Panc1 (cell line): Measurements from ENCODE around the gene SSBP2. TPM values are rescaled to one million over a fixed set of nuclear protein-coding genes. Genes with fewer than 3 reads are reported as not detected.

Source experiments
- ATAC-seq: fragments of 200-7000 bp; cut with Tn5 transposase; 2 replicates; pipeline ENCODE4 v1.9.1; 2020; ENCODE audit warnings: mild to moderate bottlenecking, moderate library complexity
- BruUV-seq: library from RNA; stranded (reverse); fragments of 400-500 nt; replicated peaks from 2 replicates; lab custom pipeline; 2021; lab: Mats Ljungman, UMichigan
- CTCF ChIA-PET: fragments of 300-600 bp; sonication (Branson Sonifier 250); formaldehyde crosslinking; loops from one replicate; lab custom pipeline; 2022; ENCODE audit warnings: antibody characterized with exemption; lab: Charles Lee
- POLR2A ChIA-PET: fragments of 300-600 bp; sonication (Branson Sonifier 250); formaldehyde crosslinking; loops from one replicate; lab custom pipeline; 2022; ENCODE audit warnings: antibody characterized with exemption; lab: Charles Lee
- DNase-seq: peaks from one replicate; pipeline ENCODE4 v3.0.0-alpha.2; 2010; ENCODE audit warnings: low read depth, low spot score
- H3K27ac ChIP-seq: 2 replicates; pipeline ENCODE4 v1.5.1; 2011; ENCODE audit warnings: mild to moderate bottlenecking, low read length, inconsistent platforms
- H3K27me3 ChIP-seq: fragments of 200-500 bp; sonication (Bioruptor generic); 2 replicates; pipeline ENCODE4 v1.6.0; 2014; ENCODE audit warnings: low read length, inconsistent platforms; ENCODE audit not compliant: control insufficient read depth, insufficient read depth
- H3K36me3 ChIP-seq: fragments of 200-500 bp; sonication (Bioruptor generic); 2 replicates; pipeline ENCODE4 v1.5.1; 2014; ENCODE audit warnings: inconsistent platforms, mild to moderate bottlenecking, low read length, moderate library complexity; ENCODE audit not compliant: control insufficient read depth, insufficient read depth
- H3K4me1 ChIP-seq: 2 replicates; pipeline ENCODE4 v1.5.1; 2011; ENCODE audit warnings: inconsistent platforms, mild to moderate bottlenecking, low read length, moderate library complexity; ENCODE audit not compliant: control insufficient read depth, insufficient read depth
- H3K4me3 ChIP-seq, 2 experiments: 2 replicates each; pipeline ENCODE4 v1.5.1; 2011 to 2012; ENCODE audit warnings: low read depth in 2 of 2, low read length in 2 of 2, mild to moderate bottlenecking in 2 of 2, inconsistent platforms in 1 of 2, moderate library complexity in 1 of 2
- H3K9me3 ChIP-seq: fragments of 200-500 bp; sonication (Bioruptor generic); 2 replicates; pipeline ENCODE4 v1.5.1; 2014; ENCODE audit warnings: low read depth, mild to moderate bottlenecking, inconsistent platforms, low read length, moderate library complexity; ENCODE audit not compliant: control insufficient read depth, insufficient read depth
- CTCF ChIP-seq: fragments of 450-650 bp; IDR thresholded peaks from 2 replicates; pipeline ENCODE4 v1.5.1; 2017; ENCODE audit warnings: mild to moderate bottlenecking
- POLR2AphosphoS5 ChIP-seq: IDR thresholded peaks from 2 replicates; pipeline ENCODE4 v1.6.1; 2012; ENCODE audit warnings: mild to moderate bottlenecking, low read depth, low read length, moderate library complexity
- SIN3A ChIP-seq: IDR thresholded peaks from 2 replicates; pipeline ENCODE4 v1.6.1; 2012; ENCODE audit warnings: low read depth, mild to moderate bottlenecking, low read length, moderate library complexity, borderline replicate concordance; ENCODE audit not compliant: insufficient read depth
- TCF7L2 ChIP-seq: IDR thresholded peaks from 2 replicates; pipeline ENCODE4 v1.6.1; 2011; ENCODE audit warnings: mild to moderate bottlenecking, low read depth, low read length, inconsistent platforms
- in situ Hi-C: cut with HindIII; loops from 2 replicates; pipeline ENCODE4 v1.10.0; 2016; ENCODE audit warnings: low sequenced_read_pairs, low pct_unique_long_range_greater_than_20kb
- intact Hi-C: fragments of 100-400 bp; cut with micrococcal nuclease; formaldehyde crosslinking; loops from one replicate; pipeline ENCODE4 v1.10.0; 2022; ENCODE audit not compliant: unreplicated experiment
- total RNA-seq: library from RNA; stranded (reverse); gene quantifications from one replicate; pipeline ENCODE4 v1.2.1, GENCODE V29; 2021; ENCODE audit not compliant: unreplicated experiment
- TF ChIP-seq, protein P1 (sequence below), 2 experiments: IDR thresholded peaks; 2 replicates each; pipeline ENCODE4 v1.6.1; 2011 to 2012; ENCODE audit warnings: low read depth in 2 of 2, control low read depth in 1 of 2, low read length in 1 of 2, mild to moderate bottlenecking in 1 of 2, moderate library complexity in 1 of 2; ENCODE audit not compliant: insufficient read depth in 1 of 2

The SSBP2 gene
- total RNA-seq, 1 experiment from 2014 or later = 16.3 TPM

DNA sequence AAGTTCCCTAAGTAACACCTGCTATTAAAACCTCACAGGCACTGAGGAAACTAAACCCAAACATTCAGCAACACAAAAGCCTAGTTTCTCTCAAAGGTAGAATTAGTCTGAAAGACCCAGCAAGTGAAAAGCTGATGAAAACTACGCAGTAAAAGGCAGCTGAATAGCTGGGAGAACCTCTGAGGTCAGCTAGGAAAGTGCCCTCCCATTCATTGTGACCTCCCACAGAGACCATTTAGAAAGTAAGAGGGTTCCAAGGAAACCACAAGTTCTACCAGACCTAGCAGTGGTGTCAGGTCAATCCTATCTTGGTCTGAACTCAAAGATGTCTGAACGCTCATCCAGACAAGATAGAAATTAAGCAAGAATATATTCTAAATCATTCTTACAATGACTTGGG lies 144.7 kb downstream of the SSBP2 start:
- ChIA-PET CTCF (no interaction called here), POLR2A (no interaction called here)
- Histone ChIP-seq H3K4me1 (no peaks in the 10 kb centered on the region), H3K4me3 (no peak overlapping the region), H3K27ac (no peak overlapping the region), H3K27me3 (no peaks in the 10 kb centered on the region), H3K9me3 (peaks cover 15% of the 10 kb centered on the region), H3K36me3 (no peaks in the 10 kb centered on the region; the same call in 1 of the 2 replicates)
- DNase-seq = no peak
- in situ Hi-C loops (no loop called here), intact Hi-C loops (no loop called here)
- TF ChIP-seq TCF7L2 = no peak
- TF ChIP-seq, protein P1, sequence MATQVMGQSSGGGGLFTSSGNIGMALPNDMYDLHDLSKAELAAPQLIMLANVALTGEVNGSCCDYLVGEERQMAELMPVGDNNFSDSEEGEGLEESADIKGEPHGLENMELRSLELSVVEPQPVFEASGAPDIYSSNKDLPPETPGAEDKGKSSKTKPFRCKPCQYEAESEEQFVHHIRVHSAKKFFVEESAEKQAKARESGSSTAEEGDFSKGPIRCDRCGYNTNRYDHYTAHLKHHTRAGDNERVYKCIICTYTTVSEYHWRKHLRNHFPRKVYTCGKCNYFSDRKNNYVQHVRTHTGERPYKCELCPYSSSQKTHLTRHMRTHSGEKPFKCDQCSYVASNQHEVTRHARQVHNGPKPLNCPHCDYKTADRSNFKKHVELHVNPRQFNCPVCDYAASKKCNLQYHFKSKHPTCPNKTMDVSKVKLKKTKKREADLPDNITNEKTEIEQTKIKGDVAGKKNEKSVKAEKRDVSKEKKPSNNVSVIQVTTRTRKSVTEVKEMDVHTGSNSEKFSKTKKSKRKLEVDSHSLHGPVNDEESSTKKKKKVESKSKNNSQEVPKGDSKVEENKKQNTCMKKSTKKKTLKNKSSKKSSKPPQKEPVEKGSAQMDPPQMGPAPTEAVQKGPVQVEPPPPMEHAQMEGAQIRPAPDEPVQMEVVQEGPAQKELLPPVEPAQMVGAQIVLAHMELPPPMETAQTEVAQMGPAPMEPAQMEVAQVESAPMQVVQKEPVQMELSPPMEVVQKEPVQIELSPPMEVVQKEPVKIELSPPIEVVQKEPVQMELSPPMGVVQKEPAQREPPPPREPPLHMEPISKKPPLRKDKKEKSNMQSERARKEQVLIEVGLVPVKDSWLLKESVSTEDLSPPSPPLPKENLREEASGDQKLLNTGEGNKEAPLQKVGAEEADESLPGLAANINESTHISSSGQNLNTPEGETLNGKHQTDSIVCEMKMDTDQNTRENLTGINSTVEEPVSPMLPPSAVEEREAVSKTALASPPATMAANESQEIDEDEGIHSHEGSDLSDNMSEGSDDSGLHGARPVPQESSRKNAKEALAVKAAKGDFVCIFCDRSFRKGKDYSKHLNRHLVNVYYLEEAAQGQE (IDR thresholded peaks at IDR 0.05; ENCODE audit: insufficient read depth in 1 of 2, low read depth in 2 of 2, low read length in 1 of 2) = no peak
- TF ChIP-seq POLR2AphosphoS5 = no peak
- no peak for TF ChIP-seq CTCF
- TF ChIP-seq SIN3A = no peak
- no peak for ATAC-seq
- BruUV-seq = no TSS peak

GRCh38 chr5:81605299-81605698 lies 145.6 kb downstream of the SSBP2 start:
- CTCF ChIA-PET = no interaction called here
- TF ChIP-seq TCF7L2 = no peak
- TF ChIP-seq CTCF = no peak
- no peak for TF ChIP-seq SIN3A
- no peak for TF ChIP-seq POLR2AphosphoS5
- TF ChIP-seq, protein P1 (IDR thresholded peaks at IDR 0.05; ENCODE audit: insufficient read depth in 1 of 2, low read depth in 2 of 2, low read length in 1 of 2) = no peak
- no peak for ATAC-seq
- Histone ChIP-seq H3K4me3 (no peak overlapping the region), H3K27ac (no peak overlapping the region), H3K9me3 (peaks cover 14% of the 10 kb centered on the region), H3K27me3 (no peaks in the 10 kb centered on the region), H3K4me1 (no peaks in the 10 kb centered on the region), H3K36me3 (no peaks in the 10 kb centered on the region; the same call in 1 of the 2 replicates)
- intact Hi-C loops = no loop called here
- DNase-seq = no peak
- POLR2A ChIA-PET = no interaction called here
- in situ Hi-C loops = no loop called here
- no TSS peak for BruUV-seq
